Adipocyte (in vitro differentiated cells): ENCODE data around the gene ATP9A.
"Not testable (repeated sequence)": the region's sequence is repeated elsewhere in the genome, so short reads cannot be mapped to it uniquely, and the experiment has no call there.

ENCODE experiments used
- DNase-seq: peaks from one replicate; pipeline ENCODE4 v3.0.0-alpha.2; 2015; ENCODE audit warnings: low read depth
- H3K27me3 ChIP-seq: replicated peaks from 2 replicates; pipeline ENCODE4 v1.7.0; 2013; ENCODE audit warnings: mild to moderate bottlenecking, low read length, moderate library complexity; ENCODE audit not compliant: control insufficient read depth, insufficient read depth
- H3K36me3 ChIP-seq: 2 replicates; pipeline ENCODE4 v1.7.0; 2013; ENCODE audit warnings: low read length, mild to moderate bottlenecking, moderate library complexity; ENCODE audit not compliant: control insufficient read depth, insufficient read depth, severe bottlenecking
- H3K4me1 ChIP-seq: 2 replicates; pipeline ENCODE4 v1.7.0; 2013; ENCODE audit warnings: mild to moderate bottlenecking, low read length, moderate library complexity; ENCODE audit not compliant: control insufficient read depth, insufficient read depth
- H3K4me3 ChIP-seq: 2 replicates; pipeline ENCODE4 v1.7.0; 2013; ENCODE audit warnings: mild to moderate bottlenecking, low read length, moderate library complexity
- H3K9ac ChIP-seq: 2 replicates; pipeline ENCODE4 v1.7.0; 2013; ENCODE audit warnings: mild to moderate bottlenecking, low read length, moderate library complexity
- H3K9me3 ChIP-seq: 2 replicates; pipeline ENCODE4 v1.7.0; 2013; ENCODE audit warnings: mild to moderate bottlenecking, low read length, moderate library complexity; ENCODE audit not compliant: control insufficient read depth

Gene ATP9A

GRCh38 chr20:51660672-51661608 lies 107.2 kb downstream of the ATP9A start:
- Histone ChIP-seq H3K27me3 (no peaks in the 10 kb centered on the region), H3K36me3 (peaks cover 39% of the 10 kb centered on the region), H3K4me3 (no peak overlapping the region), H3K4me1 (peaks cover 28% of the 10 kb centered on the region), H3K9me3 (no peaks in the 10 kb centered on the region), H3K9ac (peak overlapping the region; percentile 52)
- DNase-seq: peak; percentile 77

DNA sequence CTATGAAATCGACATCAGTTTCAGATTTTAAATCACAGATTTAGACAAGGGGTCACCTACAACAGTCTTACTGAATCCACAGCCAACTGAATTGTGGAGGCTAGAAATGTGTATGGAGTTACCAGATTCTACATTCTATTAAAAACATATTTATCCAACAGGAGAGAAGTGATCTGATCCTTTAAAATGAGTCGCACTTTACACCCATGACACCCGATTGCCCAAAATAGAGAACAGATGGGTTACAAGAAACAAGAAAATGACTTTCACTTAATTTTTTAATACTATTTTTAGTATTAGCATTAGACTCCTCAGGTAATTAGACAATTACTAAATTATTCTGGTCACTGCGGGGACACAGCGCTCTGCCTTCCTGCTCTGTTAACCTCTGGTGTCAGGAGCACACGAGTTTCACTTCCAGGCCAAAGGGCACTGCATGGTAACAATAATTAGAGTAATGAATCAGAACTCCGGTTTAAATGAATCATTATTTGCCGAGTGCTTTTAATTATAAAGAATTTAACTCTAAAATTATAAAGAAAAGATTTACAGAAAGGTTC lies 108.6 kb downstream of the ATP9A start:
- Histone ChIP-seq H3K4me1 (peaks cover 28% of the 10 kb centered on the region), H3K9me3 (no peaks in the 10 kb centered on the region), H3K36me3 (peaks cover 53% of the 10 kb centered on the region), H3K27me3 (no peaks in the 10 kb centered on the region), H3K9ac (no peak overlapping the region), H3K4me3 (no peak overlapping the region)
- DNase-seq: no peak

DNA sequence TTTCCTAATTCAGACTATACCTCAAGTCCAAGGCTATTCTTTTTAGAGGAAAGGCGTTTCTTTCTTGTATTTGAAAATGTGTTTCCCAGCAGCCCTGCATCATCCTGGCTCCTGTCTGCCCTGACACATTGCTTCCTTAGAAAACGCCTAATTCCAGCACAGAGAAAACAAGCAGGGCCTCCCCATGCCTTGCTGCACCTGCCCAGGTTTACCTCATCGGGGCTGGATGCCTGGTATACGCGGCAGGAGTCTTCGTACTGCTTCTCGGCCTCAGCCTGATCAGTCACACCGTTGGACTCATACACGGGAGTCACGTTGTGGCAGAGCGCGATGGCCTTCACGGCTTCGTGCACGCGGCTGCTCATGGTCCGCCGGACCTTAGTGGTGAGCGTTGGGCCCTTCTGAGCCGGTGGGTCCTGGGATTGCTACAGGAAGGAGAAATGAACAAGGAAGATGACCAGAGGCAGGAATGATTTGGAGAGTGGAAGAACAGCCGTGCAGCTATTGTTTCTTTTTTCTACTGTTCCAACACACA lies 111.4 kb downstream of the ATP9A start:
- H3K9ac ChIP-seq: no peak overlapping the region
- H3K4me1 ChIP-seq: peaks cover 24% of the 10 kb centered on the region
- no peak overlapping the region for H3K4me3 ChIP-seq
- H3K36me3 ChIP-seq: peaks cover 54% of the 10 kb centered on the region
- no peaks in the 10 kb centered on the region for H3K9me3 ChIP-seq
- no peak for DNase-seq
- H3K27me3 ChIP-seq: no peaks in the 10 kb centered on the region

GRCh38 chr20:51656089-51656488 lies 112.1 kb downstream of the ATP9A start:
- not testable (repeated sequence) for DNase-seq, H3K9ac ChIP-seq, H3K9me3 ChIP-seq, H3K4me3 ChIP-seq, H3K27me3 ChIP-seq
- Histone ChIP-seq H3K36me3 (peaks cover 55% of the 10 kb centered on the region), H3K4me1 (peaks cover 17% of the 10 kb centered on the region)

DNA sequence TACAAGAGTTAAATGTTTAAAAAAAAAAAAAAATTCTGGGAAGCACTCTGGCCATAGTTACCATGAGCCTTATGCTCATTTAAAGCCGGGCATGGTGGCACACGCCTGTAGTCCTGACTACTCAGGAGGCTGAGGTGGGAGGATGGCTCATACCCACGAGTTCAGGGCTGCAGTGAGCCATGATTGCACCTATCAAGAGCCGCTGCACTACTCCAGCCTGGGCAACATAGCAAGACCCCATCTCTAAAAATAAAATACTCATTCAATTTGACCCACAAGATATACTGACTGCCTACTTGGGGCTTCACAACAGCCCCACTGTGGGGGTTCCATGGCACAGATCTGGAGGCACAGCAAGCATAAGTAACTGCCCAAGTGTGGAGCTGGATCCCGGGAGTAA lies 113.7 kb downstream of the ATP9A start:
- H3K9ac ChIP-seq: no peak overlapping the region
- H3K9me3 ChIP-seq: no peaks in the 10 kb centered on the region
- peaks cover 60% of the 10 kb centered on the region for H3K36me3 ChIP-seq
- DNase-seq: no peak
- no peak overlapping the region for H3K4me3 ChIP-seq
- H3K4me1 ChIP-seq: peaks cover 8% of the 10 kb centered on the region
- H3K27me3 ChIP-seq: no peaks in the 10 kb centered on the region

- Histone ChIP-seq H3K4me1 (peaks cover 6% of the 10 kb centered on the region), H3K36me3 (peaks cover 61% of the 10 kb centered on the region), H3K27me3 (no peaks in the 10 kb centered on the region), H3K9me3 (no peaks in the 10 kb centered on the region), H3K9ac (no peak overlapping the region), H3K4me3 (no peak overlapping the region)
- no peak for DNase-seq
Measured at GRCh38 chr20:51654060-51654459, 114.1 kb downstream of the ATP9A start.

- Histone ChIP-seq H3K4me3 (no peak overlapping the region), H3K36me3 (peaks cover 66% of the 10 kb centered on the region), H3K4me1 (peaks cover 6% of the 10 kb centered on the region), H3K9ac (no peak overlapping the region), H3K9me3 (no peaks in the 10 kb centered on the region), H3K27me3 (no peaks in the 10 kb centered on the region)
- no peak for DNase-seq
Measured at GRCh38 chr20:51653226-51653625, 115.0 kb downstream of the ATP9A start.

DNA sequence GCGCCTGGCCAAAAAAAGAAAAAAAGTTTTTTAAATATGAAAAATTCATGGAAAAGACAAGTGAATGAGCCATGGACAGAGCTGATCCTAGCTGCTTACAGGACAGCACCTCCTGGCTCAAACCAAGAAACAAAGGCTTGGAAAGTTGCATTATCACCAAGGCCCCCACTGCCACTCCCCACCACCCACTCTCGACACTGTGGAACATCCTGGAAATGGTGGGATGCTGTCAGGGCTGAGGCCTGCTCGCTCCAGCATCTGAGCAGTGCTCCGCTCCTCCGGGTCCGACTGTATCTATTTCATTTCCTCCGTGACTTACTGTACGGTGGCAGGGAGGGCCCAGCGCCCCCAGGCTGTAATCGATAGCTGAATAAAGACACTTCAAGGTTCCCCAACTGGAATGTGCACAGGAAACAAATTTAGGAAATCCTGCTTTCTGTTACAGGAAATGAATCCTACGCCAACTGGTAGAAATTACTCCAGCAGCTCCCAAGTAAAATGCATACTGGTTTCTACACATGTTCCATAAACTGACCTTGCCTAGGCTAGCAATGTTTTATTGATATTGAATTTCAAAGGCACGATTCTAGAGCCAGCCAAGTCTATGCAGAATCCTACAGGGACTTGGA lies 116.2 kb downstream of the ATP9A start:
- DNase-seq: no peak
- Histone ChIP-seq H3K36me3 (peaks cover 64% of the 10 kb centered on the region), H3K9ac (no peak overlapping the region), H3K27me3 (no peaks in the 10 kb centered on the region), H3K4me3 (no peak overlapping the region), H3K4me1 (peaks cover 6% of the 10 kb centered on the region), H3K9me3 (no peaks in the 10 kb centered on the region)

DNA sequence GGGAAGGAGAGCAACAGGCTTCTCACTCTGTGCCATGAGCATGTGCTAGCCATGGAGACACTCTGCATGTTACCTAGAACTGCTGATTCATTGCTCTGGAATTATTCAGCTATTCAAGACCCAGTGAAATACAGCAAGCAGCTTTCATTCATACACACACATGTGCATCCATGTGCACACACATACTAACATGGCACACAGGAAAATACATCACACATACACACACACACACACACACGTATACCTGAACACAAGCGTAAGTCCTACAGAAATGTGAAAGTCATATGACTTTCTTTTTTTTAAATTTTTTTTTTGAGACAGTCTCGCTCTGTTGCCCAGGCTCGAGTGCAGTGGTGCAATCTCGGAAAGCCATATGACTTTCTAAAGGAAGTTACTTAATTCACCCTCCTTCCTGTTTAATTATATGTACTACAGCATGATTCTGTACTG lies 117.5 kb downstream of the ATP9A start:
- peaks cover 6% of the 10 kb centered on the region for H3K4me1 ChIP-seq
- DNase-seq: peak; percentile 61
- H3K4me3 ChIP-seq: no peak overlapping the region
- H3K36me3 ChIP-seq: peaks cover 59% of the 10 kb centered on the region
- no peak overlapping the region for H3K9ac ChIP-seq
- H3K27me3 ChIP-seq: no peaks in the 10 kb centered on the region
- H3K9me3 ChIP-seq: no peaks in the 10 kb centered on the region

GRCh38 chr20:51648571-51648947 lies 119.6 kb downstream of the ATP9A start:
- Histone ChIP-seq H3K9me3 (no peaks in the 10 kb centered on the region), H3K27me3 (no peaks in the 10 kb centered on the region), H3K36me3 (peaks cover 40% of the 10 kb centered on the region), H3K4me1 (peaks cover 6% of the 10 kb centered on the region), H3K4me3 (no peak overlapping the region), H3K9ac (no peak overlapping the region)
- DNase-seq: no peak
